ENCODE results near the gene TERT.
"Not testable (repeated sequence)": the region's sequence is repeated elsewhere in the genome, so short reads cannot be mapped to it uniquely, and the experiment has no call there.

Gene TERT

DNA sequence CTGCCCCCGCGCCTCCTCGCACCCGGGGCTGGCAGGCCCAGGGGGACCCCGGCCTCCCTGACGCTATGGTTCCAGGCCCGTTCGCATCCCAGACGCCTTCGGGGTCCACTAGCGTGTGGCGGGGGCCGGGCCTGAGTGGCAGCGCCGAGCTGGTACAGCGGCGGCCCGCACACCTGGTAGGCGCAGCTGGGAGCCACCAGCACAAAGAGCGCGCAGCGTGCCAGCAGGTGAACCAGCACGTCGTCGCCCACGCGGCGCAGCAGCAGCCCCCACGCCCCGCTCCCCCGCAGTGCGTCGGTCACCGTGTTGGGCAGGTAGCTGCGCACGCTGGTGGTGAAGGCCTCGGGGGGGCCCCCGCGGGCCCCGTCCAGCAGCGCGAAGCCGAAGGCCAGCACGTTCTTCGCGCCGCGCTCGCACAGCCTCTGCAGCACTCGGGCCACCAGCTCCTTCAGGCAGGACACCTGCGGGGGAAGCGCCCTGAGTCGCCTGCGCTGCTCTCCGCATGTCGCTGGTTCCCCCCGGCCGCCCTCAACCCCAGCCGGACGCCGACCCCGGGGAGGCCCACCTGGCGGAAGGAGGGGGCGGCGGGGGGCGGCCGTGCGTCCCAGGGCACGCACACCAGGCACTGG, 548 bp downstream of the TERT start:
- DNase-seq (ENCODE audit: low read depth) = no peak

GRCh38 chr5:1293416-1294205, 1.3 kb downstream of the TERT start:
- no peak for DNase-seq (ENCODE audit: low read depth)

DNA sequence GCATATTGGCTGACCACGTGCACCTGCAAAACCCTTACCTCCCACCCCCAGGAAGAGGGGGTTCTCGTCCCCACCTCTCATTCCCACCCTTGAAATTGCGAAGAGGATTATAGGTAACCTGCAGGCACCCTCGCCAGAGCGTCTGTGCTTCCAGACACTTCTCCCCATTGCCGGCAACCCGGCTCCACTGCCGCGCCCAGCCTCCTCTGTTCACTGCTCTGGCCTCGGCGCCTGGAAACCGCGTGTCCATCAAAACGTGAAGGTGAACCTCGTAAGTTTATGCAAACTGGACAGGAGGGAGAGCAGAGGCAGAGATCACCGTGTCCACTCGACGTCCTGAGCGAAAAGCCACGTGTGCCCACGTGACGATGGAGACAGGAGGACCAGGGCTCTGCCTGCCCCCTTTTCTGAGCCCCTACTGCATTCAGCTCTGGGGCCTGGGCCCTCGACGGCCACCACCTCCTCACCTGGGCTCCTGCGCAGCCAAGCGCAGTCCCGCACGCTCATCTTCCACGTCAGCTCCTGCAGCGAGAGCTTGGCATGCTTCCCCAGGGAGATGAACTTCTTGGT, 1.9 kb downstream of the TERT start:
- DNase-seq (ENCODE audit: low read depth) = no peak

- no peak for DNase-seq (ENCODE audit: low read depth)
Measured at GRCh38 chr5:1292139-1292538, 2.7 kb downstream of the TERT start.

- DNase-seq (ENCODE audit: low read depth) = no peak
Measured at GRCh38 chr5:1291611-1292080, 3.2 kb downstream of the TERT start.

DNA sequence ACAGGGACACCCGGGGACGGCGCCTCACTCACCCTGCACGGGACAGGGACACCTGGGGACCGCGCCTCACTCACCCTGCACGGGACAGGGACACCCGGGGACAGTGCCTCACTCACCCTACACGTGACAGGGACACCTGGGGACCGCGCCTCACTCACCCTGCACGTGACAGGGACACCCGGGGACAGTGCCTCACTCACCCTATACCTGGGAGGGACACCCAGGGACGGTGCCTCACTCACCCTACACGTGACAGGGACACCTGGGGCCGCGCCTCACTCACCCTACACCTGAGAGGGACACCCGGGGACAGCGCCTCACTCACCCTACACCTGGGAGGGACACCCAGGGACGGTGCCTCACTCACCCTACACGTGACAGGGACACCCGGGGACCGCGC, 3.9 kb downstream of the TERT start:
- not testable (repeated sequence) for DNase-seq (ENCODE audit: low read depth)

DNA sequence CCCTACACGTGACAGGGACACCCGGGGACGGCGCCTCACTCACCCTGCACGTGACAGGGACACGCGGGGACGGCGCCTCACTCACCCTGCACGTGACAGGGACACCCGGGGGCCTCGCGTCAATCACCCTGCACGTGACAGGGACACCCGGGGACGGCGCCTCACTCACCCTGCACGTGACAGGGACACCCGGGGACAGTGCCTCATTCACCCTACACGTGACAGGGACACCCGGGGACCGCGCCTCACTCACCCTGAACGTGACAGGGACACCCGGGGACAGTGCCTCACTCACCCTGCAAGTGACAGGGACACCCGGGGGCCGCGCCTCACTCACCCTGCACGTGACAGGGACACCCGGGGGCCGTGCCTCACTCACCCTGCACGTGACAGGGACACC, 5.3 kb downstream of the TERT start:
- not testable (repeated sequence) for DNase-seq (ENCODE audit: low read depth)

DNA sequence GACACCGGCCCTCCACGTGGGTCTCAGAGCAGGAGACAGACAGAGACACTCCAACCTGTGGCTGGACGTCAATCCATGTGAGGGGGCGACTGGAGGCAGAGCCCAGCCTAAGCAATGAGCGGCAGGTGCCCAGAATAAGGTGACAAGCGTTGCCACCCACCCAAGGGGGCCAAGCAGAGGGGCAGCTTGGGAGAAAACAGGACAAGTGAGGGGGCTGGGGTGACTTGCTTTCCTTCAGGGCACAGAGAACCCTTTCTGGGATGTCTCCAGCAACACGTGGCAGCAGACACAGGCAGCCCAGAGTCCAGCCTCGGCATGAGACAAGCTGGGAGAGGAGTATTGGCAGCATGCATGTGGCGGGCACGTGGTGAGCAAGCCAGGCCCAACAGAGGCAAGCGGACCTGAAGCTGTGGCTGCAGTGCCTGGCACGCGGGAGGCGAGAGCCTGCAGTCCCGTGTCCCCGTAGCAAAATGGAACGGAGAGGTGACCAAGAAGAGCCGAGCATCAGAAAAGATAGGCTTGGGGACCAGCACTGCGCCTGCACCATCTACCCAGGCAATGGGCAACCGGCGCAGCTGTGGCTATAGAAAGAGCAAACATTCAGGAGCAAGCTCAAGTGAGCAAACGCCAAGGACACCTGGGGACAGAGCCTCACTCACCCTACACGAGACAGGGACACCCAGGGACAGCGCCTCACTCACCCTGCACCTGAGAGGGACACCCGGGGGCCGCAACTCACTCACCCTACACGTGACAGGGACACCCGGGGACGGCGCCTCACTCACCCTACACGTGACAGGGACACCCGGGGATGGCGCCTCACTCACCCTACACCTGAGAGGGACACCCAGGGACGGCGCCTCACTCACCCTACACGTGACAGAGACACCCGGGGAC, 6.2 kb downstream of the TERT start:
- DNase-seq (ENCODE audit: low read depth) = no peak

GRCh38 chr5:1285883-1286291, 9.0 kb downstream of the TERT start:
- no peak for DNase-seq (ENCODE audit: low read depth)

DNA sequence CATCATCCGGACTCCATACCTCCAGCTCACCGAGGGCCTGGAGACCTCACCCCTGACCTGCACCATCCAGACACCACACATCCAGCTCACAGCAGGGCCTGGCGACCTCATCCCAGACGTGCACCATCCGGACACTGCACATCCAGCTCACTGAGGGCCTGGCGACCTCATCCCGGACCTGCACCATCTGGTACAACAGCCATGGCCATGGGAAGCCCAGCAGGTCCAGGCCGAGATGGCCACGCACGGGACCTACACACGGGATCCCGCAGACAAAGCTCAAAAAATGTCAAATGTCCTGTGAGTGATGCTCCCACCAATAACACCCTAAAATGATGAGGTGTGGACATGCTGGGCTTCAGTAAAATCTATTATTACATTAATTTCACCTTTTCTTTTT, 9.7 kb downstream of the TERT start:
- DNase-seq (ENCODE audit: low read depth) = no peak

- not testable (repeated sequence) for DNase-seq (ENCODE audit: low read depth)
Measured at GRCh38 chr5:1284336-1284970, 10.4 kb downstream of the TERT start.

DNA sequence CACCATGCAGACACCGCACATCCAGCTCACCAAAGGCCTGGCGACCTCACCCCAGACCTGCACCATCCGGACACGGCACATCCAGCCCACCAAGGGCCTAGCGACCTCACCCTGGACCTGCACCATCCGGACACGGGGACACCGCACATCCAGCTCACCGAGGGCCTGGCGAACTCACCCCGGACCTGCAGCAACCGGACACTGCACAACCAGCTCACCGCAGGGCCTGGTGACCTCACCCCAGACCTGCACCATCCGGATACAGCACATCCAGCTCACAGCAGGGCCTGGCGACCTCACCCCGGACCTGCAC, 11.2 kb downstream of the TERT start:
- not testable (repeated sequence) for DNase-seq (ENCODE audit: low read depth)

DNA sequence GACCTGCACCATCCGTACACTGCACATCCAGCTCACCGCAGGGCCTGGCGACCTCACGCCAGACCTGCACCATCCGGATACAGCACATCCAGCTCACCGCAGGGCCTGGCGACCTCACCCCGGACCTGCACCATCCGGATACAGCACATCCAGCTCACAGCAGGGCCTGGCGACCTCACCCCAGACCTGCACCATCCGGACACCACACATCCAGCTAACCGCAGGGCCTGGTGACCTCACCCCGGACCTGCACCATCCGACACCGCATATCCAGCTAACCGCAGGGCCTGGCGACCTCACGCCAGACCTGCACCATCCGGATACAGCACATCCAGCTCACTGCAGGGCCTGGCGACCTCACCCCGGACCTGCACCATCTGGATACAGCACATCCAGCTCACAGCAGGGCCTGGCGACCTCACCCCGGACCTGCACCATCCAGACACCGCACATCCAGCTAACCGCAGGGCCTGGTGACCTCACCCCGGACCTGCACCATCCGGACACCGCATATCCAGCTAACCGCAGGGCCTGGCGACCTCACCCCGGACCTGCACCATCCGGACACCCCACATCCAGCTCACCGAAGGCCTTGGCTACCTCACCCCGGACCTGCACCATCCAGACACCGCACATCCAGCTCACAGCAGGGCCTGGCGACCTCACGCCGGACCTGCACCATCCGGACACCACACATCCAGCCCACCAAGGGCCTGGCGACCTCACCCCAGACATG, 11.7 kb downstream of the TERT start:
- DNase-seq (ENCODE audit: low read depth) = not testable (repeated sequence)

DNA sequence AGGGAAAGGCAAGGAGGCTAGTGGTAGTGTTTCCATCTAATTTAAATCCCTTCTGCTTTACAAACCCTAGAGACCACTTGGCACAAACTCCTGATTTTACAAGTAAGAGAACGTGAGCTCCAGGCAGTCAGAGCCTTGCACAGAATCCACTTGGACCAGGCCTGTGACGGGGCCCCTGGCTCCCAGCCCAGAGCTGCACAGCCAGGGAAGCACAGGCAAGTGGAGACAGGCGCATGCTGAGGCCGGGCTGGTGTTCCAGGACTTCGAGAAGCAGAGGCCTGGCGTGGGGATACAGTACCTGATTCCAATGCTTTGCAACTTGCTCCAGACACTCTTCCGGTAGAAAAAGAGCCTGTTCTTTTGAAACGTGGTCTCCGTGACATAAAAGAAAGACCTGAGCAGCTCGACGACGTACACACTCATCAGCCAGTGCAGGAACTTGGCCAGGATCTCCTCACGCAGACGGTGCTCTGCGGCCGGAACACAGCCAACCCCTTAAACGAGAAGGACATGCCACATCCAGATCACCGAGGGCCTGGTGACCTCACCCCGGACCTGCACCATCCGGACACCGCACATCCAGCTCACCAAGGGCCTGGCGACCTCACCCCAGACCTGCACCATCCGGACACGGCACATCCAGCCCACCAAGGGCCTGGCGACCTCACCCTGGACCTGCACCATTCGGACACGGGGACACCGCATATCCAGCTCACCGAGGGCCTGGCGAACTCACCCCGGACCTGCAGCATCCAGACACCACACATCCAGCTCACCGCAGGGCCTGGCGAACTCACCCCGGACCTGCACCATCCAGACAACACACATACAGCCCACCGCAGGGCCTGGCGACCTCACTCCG, 12.5 kb downstream of the TERT start:
- DNase-seq (ENCODE audit: low read depth) = no peak

DNA sequence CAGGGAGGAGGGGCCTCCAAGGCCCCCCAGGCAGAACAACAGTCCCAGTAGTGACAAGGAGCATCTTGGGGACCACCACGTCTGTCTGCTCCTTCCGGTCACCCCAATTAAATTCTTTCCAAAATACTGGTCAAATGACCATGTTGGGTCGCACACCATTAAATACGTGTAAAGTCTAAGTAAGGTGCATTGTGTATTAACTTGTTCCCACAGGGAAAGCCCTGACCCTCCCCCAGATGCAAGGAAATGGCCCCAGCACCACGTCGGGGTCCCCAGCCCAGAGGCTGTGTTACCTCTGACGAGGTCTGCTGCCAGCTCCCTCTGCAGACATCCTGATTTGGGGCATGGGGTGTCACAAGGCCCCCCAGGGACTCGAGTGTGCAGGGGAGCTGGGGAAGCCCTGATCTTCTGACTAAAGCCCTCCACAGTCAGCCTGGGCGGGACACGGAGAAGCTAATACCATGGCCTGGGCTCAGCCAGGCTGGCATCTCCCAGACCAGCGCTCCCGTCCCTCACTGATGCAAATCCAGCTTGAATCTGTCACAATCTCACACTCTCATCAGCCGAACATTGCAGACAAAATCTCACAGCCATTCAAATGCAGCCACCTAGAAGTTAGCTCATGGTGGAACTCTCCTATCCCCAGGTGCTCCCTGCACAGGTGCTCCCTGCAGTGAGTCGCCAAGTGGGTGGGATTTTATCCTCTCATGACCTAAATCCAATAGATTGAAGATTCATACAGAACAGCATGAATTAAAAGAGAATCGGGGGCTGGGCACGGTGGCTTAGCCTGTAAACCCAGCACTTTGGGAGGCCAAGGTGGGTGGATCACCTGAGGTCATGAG, 13.6 kb downstream of the TERT start:
- DNase-seq (ENCODE audit: low read depth) = no peak

GRCh38 chr5:1280177-1281037, 14.5 kb downstream of the TERT start:
- no peak for DNase-seq (ENCODE audit: low read depth)

DNA sequence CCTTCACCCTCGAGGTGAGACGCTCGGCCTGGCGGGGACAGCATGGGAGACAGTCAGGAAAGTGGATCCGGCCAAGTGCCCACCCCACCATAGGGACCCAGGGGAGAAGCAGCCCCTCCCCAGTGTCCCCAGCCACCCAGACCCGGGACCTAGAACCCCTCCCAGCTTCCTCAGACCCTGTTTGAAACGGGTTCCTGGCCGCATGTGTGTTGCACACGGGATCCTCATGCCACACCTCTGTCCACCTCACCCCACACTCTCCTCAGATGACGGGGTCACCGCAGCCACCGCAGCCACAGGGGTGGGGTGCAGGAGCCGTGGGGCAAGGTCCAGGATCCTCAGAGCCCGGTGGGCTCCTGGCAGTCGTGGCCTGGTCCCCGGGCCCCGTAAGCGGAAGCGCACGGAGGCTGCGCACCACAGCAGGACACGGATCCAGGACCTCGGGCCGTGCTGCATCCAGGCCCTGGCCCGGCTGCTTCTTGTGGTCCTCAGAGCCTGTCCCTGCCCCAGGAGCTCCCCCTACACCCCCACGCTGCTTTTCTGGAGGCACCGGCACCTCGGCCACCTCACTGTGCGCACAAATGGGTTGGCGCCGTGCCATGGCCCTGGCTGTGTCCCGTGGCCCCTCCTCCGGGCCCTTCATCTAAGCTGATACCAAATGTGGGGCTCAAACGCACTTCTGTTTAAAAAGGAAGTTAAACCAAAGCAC, 15.3 kb downstream of the TERT start:
- DNase-seq (ENCODE audit: low read depth) = no peak

All from activated T-helper 1 cell treated with Interleukin-2 at 50 U/mL for 16 hours (primary cell).